GM18499 (cell line): ENCODE results near the gene REV3L.
"Not testable (repeated sequence)": the region's sequence is repeated elsewhere in the genome, so short reads cannot be mapped to it uniquely, and the experiment has no call there.

Experiments
- ATAC-seq: cut with Tn5 transposase; IDR thresholded peaks from one replicate; pipeline ENCODE4 v1.9.1; 2021; ENCODE audit warnings: moderate number of reproducible peaks; ENCODE audit not compliant: insufficient read depth, unreplicated experiment

REV3L gene

DNA sequence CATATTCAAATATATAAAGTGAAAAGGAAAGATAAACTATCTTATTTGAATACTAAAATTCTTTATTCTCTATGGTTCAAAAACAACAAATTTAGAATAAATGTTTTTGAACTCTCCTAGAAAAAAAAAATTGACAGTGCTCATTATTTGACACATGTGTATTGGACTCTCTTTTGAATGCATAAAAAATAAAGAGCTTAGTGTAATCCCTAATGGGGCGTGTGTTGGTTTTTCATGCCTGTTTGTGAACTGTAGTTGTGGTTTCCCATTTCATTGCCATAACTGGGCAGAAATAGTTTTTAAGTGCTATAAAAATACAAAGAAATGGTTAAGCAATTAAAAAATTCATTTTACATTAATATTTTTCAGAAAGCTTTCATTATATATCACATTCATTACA is 101.3 kb downstream of the REV3L start:
- ATAC-seq: no peak

GRCh38 chr6:111381123-111381522 is 101.9 kb downstream of the REV3L start:
- ATAC-seq: no peak

DNA sequence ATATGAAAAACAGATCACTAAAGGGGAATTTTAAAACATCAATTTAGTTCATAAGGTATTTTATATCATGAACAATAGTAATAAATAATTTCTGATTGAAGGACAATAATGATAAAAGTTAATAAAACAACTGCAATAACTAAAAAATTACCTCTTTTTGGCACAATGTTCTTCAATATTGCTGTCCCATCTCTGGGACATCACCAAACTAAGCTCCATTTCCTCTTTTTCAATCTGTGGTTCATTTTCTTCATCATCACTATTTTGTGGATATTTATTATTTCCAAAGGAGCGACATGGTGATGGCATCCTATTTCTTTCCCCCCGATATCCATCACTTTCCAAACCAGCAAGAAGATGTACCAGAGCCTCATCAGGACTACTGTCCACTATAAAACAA is 103.2 kb downstream of the REV3L start:
- no peak for ATAC-seq

- no peak for ATAC-seq
Observed at GRCh38 chr6:111379302-111379701, 103.7 kb downstream of the REV3L start.

- no peak for ATAC-seq
Observed at GRCh38 chr6:111377558-111378120, 105.4 kb downstream of the REV3L start.

GRCh38 chr6:111367393-111368088 is 115.5 kb downstream of the REV3L start:
- ATAC-seq: no peak

- ATAC-seq: no peak
Observed at GRCh38 chr6:111361648-111362047, 121.4 kb downstream of the REV3L start.

DNA sequence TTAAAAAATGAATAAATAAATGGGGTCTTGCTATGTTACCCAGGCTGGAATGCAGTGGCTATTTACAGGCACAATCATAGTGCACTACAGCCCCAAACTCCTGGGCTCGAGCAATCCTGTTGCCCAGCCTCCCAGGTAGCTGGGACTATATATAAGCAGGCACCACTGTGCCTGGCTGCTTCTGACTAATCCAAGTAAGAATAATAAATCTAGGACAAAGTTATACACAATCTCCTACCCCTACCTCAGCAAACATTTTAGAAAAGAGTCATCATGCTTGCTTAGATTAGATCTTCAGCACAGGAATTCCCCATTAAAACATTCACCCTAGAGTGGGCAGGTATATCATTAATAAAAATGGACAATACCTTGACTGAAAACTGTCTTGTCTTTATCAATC is 124.6 kb downstream of the REV3L start:
- no peak for ATAC-seq

- ATAC-seq: no peak
Observed at GRCh38 chr6:111357705-111358104, 125.3 kb downstream of the REV3L start.

- ATAC-seq: no peak
Observed at GRCh38 chr6:111356551-111356950, 126.5 kb downstream of the REV3L start.

DNA sequence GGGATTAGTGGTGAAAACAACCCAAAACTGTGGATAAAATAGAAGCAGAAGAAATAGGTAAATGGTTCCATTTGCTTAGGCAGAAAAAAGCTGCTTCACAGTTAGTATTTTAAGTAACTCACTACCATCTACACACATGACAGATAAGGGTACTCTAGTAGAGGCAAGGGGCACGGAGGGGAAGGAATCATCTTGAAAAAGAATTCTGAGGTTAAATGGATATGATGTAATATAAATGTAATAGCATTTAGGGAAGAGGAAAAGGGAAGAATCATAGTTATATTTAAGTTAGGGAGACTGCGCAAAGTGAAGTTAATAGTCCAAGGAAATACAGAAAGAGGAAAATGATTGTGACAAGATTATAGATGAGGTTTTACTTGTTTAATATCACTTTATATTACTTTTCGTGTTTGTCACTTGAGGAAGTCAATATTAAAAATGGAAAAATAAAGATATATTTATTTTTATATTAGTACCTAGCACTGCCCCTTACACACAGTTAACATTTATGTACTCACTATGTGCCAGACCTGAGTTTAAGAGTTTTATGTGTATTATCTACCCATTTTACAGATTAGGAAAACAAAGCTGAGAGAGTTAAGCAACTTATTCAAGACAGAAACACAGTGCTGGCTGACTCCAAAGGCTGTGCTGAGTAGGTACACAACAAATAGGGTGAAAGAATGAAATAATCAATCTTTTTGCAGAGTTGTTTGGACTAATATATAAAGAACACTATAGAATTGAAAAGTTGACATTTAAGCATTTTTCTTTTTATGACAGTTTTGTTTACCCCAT is 128.1 kb downstream of the REV3L start:
- ATAC-seq: no peak

GRCh38 chr6:111353912-111354462 is 129.0 kb downstream of the REV3L start:
- no peak for ATAC-seq

- no peak for ATAC-seq
Observed at GRCh38 chr6:111347589-111347988, 135.4 kb downstream of the REV3L start.

- ATAC-seq: no peak
Observed at GRCh38 chr6:111342913-111343312, 140.1 kb downstream of the REV3L start.

DNA sequence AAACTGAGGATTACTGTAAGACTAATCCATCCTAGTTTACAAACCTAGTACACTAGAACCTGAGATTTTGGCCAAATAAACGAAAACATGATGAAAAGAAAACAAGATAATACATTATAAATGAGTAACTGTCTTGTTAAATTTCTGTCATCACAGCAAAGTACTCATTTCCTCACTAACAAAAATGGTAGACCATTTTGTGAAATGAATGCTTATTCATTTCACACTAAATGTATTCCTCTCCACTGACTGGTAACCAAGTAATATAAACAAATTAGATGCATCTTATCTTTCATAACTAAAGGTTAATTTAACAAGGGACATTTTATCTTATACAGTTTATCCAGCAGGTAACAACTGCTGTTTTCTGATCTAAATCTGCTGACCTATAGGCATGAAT is 143.7 kb downstream of the REV3L start:
- ATAC-seq: no peak

DNA sequence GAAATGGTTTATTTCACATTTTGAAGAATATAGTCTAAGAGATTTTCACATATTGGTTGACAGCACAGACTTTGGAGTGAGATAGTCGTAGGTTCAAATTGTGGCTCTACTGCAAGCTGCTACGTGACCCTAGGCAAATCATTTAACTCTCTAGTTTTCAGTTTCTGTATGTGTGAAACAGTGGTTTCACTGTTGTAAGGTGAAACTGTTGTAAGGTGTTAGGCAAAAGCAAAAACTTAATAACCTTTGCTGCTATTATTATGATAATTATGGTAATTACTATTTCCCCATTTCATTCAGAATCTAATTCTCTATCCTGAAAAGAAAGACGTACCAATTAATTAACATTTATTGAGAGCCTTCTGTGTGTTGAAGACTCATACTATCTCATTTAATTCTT is 144.2 kb downstream of the REV3L start:
- peak; percentile 95 for ATAC-seq

DNA sequence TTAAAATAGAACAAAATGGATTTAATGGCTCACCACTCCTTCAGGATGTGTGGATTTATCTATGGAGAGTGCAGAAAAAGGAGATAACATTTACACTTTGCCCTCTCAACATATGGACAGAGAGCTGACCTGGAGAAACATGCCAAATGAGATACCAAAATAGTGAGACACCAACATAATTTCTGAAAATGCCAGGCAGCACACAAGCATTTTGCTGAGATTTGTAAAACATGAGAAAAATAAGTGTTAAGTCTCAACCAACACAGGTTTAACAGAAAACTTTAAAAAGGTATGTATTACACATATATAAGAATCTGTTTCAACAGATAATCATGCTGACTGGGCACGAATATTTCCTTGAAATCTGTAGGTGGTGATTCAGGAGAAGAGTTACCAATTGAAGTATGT is 145.2 kb downstream of the REV3L start:
- no peak for ATAC-seq

- no peak for ATAC-seq
Observed at GRCh38 chr6:111329882-111330633, 153.0 kb downstream of the REV3L start.

DNA sequence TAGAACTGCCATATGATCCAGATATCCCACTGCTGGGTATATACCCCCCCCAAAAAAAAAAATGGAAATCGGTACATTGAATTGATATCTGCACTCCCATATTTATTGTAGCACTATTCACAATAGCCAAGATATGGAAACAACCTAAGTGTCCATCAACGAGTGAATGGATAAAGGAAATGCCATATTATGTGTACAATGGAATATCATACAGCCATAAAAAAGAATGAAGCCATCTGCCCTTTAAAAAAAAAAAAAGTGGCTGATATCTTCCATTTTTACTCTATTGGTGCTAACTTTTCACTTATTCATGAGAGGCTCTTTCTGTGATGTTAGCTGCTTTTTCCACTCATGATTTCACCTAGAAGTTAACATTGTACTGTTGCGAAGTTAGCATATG is 156.5 kb downstream of the REV3L start:
- ATAC-seq: no peak

- ATAC-seq: no peak
Observed at GRCh38 chr6:111322145-111322544, 160.9 kb downstream of the REV3L start.

- not testable (repeated sequence) for ATAC-seq
Observed at GRCh38 chr6:111307950-111308349, 175.1 kb downstream of the REV3L start.
